Measurements from ENCODE around the gene GLUL.
"Not testable (repeated sequence)": the region's sequence is repeated elsewhere in the genome, so short reads cannot be mapped to it uniquely, and the experiment has no call there.

GLUL gene

GRCh38 chr1:182392050-182393028 is 749 bp upstream of the GLUL start:
- peak; percentile 86 for DNase-seq

DNA sequence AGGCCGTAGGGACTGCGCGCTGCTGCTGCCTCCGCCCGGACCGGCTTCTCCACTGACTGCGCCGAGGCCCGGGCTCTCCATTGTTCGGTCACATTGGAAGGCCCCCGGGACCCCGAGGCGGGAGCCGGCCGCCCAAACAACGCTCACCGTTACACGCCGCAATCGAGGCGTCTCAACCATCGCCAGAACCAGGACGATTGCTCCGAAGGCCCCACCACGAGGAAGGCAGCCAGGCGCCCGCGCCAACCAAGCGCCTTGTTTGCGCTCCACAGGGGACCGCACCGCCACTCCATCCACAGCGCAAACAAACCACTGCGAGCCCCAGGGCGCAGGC is 595 bp downstream of the GLUL start:
- no peak for DNase-seq

GRCh38 chr1:182389619-182390047 is 2.0 kb downstream of the GLUL start:
- no peak for DNase-seq

DNA sequence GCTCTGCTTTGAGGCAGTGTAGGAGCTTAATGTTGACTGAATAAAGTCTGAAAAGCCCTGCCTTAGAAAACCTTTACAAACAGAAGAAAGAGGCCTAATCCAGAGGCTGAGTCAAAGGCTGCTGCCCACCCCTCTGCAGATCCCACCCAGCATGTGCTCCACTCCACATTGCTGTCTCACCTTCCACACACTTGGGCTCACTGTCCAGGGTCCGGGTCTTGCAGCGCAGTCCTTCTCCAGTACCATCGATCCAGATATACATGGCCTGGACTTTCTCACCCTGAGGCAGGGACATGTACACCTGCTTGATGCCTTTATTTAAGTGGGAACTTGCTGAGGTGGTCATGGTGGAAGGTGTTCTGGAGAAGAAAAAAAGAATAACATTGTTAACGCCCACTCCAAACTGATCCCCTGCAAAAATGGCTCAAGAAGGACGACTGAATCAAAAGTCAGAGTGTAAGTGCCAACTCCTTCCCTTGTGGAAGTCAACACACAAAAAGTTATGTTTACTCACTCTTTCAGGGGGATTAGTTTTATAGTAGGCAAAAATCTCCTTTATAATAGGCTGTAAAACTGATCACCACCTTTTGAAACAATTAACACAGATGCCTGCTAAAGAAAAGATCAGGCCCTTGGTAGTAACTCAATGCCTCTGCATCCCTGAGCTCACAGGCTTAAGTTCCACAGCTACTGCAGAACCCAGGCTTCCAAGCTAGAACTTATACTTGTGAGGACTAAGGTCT is 3.0 kb downstream of the GLUL start:
- no peak for DNase-seq

DNA sequence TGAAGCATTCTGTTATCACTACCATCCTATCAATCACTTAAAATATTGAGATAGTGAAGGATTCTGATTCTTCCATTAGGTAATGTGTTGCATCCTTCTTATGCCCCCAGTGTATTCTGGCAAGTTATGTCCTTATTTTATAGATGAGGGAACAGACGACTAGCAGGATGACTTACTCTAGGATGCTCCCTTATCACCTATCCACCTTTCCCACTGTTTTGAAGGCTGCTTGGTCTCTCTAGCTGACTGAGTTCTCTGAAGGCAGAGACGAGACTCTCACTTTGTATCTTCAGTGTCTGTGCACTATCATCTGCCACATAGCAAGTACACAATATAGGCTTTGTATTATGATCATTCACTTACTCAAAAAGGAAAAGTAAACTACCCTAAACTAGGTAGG is 4.0 kb downstream of the GLUL start:
- no peak for DNase-seq

GRCh38 chr1:182386980-182387379 is 4.6 kb downstream of the GLUL start:
- no peak for DNase-seq

GRCh38 chr1:182385885-182386853 is 5.4 kb downstream of the GLUL start:
- DNase-seq: no peak

DNA sequence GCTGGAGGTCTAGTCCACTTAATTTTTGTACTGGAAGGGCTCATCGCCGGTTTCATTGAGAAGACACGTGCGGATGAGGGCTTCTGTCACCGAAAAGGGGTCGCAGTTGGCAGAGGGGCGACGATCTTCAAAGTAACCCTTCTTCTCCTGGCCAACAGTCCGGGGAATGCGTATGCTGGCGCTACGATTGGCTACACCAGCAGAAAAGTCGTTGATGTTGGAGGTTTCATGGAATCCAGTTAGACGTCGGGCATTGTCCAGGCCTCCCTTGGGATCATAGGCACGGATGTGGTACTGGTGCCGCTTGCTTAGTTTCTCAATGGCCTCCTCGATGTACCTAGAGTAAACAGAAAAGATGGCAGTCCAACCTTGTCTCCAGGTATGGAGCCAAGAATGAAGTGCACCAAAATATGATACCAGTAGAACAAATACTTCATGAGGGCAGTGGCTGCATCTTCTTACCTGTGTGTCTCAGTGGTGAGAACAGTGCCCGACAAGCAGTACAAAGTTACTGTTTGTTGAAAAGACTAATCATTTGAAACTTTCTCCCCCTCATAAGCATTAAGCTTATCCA is 7.1 kb downstream of the GLUL start:
- DNase-seq: no peak

DNA sequence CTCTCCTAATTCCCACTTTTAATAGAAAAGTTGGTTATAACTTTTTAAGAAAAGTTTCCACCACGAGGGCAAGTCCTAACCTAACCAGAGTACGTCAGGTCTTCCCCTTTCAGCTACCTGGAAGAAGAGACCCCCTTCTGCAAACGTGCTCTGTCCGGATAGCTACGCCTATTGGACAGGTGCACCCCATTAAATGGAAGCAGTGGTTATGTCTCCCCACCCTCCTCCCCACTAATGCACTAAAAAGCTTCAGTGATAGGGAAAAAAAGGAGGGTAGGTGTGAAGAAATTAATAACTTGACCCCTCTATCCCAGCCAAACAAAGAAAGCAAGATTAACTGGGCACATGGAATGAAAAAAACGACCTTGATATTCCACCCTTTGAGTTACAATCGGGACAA is 7.7 kb downstream of the GLUL start:
- no peak for DNase-seq

- DNase-seq: no peak
Measured at GRCh38 chr1:182383037-182383661, 8.4 kb downstream of the GLUL start.

GRCh38 chr1:182381962-182382819 is 9.4 kb downstream of the GLUL start:
- DNase-seq: no peak

DNA sequence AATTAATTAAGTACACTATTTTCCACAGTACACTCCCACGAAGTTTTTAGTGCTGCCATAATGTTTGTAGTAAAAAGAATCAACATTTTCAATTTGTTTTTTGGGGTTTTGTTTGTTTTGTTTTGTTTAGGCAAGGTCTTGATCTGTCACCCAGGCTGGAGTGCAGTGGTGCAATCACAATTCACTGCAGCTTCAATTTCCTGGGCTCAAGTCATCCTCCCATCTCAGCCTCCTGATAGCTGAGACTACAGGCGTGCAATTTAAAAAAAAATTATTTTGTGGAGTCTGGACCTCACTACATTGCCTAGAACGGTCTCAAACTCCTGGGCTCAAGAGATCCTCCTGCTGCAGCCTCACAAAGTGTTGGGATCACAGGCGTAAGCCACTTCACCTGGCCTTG is 11.4 kb downstream of the GLUL start:
- DNase-seq: no peak

DNA sequence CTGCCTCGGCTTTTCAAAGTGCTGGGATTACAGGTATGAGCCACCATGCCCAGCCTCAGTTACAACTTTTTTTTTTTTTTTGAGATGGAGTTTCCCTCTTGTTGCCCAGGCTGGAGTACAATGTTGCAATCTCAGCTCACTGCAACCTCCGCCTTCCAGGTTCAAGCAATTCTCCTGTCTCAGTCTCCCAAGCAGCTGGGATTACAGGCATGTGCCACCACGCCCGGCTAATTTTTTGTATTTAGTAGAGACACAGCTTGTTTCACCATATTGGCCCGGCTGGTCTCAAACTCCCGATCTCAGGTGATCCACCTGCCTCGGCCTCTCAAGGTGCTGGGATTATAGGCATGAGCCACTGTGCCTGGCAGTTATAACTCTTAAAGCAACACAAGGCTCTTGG is 11.8 kb downstream of the GLUL start:
- not testable (repeated sequence) for DNase-seq

- DNase-seq: no peak
Measured at GRCh38 chr1:182376936-182377574, 14.5 kb downstream of the GLUL start.

GRCh38 chr1:182374101-182374834 is 17.3 kb downstream of the GLUL start:
- DNase-seq: no peak

DNA sequence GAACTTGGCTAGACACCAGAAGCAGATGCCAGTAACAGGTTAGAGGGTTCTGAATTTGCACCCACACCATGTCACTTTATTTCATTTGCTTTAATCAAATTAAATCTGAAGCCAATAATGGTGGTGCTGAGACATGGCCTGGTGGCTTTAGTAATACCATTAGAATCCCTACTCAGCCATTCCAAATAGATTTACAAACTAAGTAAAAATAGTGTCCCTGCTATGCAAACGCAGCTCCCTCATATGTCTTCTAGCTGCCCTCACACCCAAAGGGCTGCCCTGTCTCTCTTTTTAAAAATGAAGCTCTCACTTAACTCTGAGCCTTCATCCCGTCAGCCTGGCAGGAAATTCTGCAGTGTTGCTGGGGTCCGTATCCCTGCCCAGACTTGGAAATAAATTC is 21.1 kb downstream of the GLUL start:
- DNase-seq: no peak

GRCh38 chr1:182368903-182369302 is 22.7 kb downstream of the GLUL start:
- no peak for DNase-seq

DNA sequence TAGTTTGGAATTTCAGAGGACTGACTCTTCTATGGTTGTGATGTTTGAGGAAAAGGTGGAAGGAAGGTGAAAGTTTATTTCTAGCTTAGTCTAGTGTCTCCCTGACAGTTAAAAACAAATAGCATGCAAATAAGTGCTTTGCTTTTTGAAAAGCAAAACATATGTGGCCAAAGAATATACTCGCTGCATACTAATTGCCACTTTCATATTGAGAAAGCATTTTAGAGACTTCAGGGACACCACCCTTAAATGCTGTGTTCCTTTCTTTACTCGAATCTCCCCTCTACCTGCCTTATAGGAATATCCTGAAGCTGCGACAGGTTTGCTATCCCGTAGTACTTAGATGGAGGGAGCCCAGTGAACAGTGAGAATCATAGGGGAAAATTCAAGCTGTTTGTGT is 23.2 kb downstream of the GLUL start:
- no peak for DNase-seq

DNA sequence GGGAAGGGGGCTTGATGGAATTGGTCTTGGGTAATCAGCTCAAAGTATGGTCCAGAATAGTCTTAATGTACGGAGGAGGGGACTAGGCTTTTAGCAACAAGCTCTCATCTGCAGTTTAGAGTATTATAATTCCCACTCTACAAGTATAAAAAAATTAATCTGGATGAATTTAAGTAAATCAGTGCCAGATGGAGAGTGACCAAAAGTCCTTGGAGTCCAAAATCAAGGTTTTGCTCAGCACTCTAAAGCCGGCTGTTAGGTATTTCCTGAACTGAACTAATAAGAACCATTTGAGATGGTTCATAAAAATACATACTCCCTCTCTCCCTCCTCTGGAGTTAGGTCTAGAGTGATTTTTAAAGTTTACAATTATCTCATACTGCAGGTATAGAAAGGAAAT is 23.7 kb downstream of the GLUL start:
- DNase-seq: no peak

DNA sequence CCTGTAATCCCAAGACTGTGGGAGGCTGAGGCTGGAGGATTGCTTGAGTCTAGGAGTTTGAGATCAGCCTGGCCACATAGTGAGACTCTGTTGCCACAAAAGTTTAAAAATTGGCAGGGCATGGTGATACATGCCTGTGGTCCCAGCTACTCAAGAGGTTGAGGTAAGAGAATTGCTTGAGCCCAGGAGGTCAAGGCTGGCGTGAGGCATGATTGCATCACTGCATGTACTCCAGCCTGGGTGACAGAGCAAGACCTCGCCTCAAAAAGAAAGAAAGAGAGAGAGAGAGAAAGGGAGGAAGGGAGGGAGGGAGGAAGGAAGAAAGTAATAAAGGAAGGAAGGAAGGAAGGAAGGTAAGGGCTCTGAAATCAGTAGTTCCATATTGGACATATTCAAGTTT is 25.0 kb downstream of the GLUL start:
- DNase-seq: no peak

Measured in NCI-H1436 (cell line).